ENCODE results near the gene LCMT1.

The LCMT1 gene

DNA sequence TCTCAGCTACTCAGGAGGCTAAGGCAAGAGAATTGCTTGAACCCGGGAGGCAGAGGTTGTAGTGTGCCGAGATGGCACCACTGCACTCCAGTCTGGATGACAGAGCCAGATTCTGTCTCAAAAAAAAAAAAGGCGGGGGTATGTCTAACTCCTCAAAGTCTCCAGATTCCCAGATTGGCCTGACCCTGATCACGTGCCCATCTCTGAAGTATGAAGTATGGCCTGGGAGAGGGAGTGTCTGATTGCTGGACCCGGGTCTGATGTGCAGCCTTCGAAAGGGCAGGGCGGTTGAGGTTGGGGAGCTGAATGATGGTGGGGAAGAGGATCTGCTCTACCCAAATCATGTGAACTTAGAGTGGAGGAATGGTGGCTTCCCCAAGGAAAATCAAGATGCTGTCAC is 87.9 kb downstream of the LCMT1 start:
- no peak for ATAC-seq

DNA sequence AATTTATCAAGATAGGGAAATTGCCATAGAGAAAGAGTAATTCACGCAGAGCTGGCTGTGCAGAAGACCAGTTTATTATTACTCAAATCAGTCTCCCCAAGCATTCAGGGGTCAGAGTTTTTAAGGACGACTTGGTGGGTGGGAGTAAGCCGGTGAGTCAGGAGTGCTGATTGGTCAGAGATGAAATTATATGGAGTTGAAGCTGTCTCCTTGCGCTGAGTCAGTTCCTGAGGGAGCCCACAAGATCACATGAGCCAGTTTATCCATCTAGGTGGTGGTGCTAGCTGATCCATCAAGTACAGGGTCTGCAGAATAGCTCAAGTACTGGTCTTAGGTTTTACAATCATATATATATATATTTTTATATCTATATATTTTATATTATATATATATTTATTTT is 99.2 kb downstream of the LCMT1 start:
- ATAC-seq = no peak

DNA sequence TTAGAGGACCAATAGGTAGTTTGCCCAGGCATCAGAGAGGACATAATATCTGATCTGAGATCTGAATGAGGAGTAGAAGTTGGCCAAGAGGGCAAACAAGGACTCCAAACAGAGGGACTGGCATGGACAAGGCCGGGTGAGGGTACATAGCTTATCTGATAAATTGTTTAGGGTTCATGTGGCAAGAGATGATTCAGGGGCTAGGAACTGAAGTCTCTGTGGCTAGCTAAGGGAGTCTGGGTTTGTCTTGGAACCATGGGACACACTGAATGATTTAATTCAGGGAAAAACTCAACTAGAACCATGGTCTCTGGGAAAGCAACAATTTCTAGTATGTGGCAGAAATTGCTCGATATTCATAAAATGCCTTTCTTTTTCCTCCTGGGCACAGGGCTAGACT is 101.1 kb downstream of the LCMT1 start:
- no peak for ATAC-seq

DNA sequence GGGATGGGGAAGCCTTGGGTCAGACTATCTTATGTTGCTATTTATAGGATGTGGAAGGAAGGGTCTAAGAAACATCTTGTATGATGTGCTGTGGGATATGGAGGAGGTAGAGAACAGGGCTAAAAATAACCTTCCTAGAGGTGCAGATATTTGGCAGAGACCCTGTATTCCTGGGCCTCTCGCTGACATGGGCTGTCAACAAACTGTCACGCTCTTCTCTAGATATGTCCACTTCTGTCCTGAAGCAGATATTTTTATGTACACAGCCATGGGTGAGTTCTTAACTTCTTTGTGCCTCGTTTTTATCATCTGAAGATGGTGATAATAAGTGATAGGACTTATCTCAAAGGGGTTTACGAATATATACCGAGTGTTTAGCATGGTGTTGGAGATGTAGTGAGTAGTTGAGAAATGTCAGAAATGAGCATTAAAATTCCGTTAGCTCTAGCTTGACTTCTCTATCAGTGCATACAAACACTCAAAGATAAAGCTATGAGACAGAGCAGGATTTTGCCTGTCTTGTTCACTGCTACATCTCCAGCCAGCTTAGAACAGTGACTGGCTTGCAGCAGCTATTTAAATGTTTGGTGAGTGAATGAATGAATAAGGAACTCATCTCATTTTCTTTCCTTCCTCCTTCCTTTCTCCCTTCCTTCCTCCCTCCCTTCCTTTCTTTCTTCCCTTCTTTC is 102.3 kb downstream of the LCMT1 start:
- ATAC-seq = no peak

DNA sequence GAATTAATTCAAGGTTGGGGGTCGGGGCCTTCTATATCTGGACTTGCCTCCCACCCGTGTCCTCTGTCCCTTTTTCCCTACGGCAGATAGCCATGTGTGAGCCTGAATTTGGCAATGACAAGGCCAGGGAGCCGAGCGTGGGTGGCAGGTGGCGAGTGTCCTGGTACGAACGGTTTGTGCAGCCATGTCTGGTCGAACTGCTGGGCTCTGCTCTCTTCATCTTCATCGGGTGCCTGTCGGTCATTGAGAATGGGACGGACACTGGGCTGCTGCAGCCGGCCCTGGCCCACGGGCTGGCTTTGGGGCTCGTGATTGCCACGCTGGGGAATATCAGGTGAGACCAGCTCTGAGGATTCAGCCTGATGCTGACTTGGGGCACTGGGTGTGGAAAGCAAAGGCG is 105.6 kb downstream of the LCMT1 start:
- no peak for ATAC-seq

DNA sequence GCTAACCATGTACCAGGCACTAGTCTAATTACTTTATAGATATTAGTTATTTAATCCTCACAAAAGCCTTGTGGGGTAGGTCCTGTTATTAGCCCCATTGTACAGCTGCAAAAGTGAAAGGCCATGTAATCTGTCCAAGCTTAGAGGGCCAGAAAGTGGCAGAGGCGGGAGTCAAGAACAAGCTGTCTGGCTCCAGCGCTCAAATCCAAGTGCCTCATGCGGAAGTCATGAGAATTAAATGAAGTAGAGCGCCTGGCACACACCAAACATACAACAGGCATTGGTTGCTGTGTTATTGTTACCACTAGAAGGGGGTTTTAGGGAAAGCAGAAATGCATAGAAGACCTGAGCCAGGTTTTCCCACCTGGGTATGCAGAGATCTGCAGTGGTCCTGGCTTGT is 106.4 kb downstream of the LCMT1 start:
- no peak for ATAC-seq

DNA sequence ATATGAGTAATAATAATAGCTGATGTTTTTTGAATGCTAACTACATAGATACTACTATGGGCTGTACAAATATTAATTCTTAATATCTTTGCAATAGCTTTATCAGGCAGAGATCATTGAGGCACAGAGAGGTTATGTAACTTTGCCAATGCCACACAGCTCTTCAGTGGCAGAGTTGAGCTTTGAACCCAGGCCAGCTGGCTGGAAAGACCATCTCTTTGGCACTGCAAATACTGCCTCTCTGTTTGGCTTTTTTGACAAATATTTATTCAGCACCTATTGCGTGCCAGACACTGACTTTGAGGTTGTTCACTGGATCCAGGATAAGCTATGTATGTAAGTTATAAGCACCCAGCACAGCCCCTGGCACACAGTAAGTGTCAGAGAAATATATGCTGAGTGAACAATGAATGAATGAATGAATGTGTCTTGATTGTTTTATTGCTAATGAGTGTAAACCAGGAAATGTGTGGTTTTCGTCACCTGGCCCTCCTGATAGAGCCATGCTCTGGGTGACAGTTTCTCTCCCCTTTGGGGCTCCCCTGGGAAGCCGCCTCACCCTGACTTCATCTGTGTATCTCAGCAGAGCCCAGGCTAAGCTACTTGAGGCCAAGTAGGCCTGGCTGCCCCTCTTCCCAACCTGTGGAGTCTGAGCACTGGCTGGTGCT is 107.7 kb downstream of the LCMT1 start:
- ATAC-seq = no peak

DNA sequence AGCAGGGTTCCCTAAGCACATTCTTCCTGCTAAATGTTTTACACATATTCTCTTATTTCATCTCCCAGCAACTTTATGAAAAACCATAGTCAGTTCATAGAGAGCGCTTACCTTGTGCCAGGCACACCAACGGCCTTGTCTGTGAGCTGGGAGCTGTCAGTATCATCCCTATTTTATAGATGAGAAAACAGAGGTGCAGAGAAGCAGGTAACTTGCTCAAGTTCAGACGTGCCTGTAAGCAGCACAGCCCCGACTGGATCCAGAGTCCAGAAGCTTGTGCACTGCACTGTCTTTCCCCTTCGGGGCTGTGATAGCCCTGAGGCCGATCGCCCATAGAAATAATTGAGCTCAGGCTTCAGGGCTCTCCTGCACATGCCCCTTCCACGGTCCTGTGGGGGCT is 111.4 kb downstream of the LCMT1 start:
- ATAC-seq = no peak

DNA sequence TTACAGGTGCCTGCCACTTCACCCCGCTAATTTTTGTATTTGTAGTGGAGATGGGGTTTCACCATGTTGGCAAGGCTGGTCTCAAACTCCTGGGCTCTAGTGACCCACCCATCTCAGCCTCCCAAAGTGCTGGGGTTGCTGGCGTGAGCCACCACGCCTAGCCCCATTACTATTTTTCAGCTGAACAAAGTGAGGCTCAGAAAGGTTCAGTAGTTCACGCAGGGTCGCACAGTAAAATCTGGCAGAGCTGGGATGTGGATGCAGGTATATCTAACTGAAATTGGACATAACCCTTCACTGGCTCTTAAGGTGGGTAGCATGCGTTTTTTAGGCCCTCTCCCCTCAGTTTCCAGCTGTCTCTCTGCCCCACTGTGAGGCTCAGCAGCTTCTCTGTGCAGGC is 112.4 kb downstream of the LCMT1 start:
- no peak for ATAC-seq

DNA sequence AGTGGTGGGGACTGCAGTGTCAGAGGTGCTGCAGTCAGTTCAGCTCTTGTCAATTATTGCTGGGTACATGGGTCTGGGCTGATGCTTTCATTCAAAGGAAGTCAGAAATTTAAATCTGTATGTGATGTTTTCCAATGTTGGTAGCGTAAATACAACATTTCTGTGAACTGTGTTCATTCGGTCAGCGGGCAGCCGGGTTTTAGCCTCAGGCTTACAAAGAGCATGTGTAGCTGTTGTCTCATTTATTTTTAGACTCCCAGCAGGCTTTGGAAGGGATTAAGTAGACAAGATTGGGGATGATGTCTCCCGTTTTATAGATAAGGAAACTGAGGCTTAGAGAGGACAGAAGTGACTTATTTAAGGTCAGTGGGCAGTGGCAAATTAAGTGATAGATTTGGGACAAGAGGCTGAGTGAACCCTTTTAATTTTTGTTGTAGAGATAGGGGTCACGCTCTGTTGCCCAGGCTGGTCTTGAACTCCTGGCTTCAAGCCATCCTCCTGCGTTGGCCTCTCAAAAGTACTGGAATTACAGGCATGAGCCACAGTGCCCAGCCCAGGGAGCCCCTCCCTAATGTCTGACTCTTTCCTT is 113.3 kb downstream of the LCMT1 start:
- no peak for ATAC-seq
